Trophoblast cell (in vitro differentiated cells and primary cell): ENCODE measurements around the gene LZTFL1.

Experiments
- DNase-seq, 2 donors: peaks; one replicate each; pipeline ENCODE4 v3.0.0-alpha.2; 2016
- H2AFZ ChIP-seq: 2 replicates; pipeline ENCODE4 v1.6.1; 2013; ENCODE audit warnings: low read length, moderate library complexity, mild to moderate bottlenecking; ENCODE audit not compliant: insufficient read depth, poor library complexity
- H2AK5ac ChIP-seq: 2 replicates; pipeline ENCODE4 v1.6.1; 2013; ENCODE audit warnings: mild to moderate bottlenecking, low read length
- H2BK120ac ChIP-seq: 2 replicates; pipeline ENCODE4 v1.6.1; 2013; ENCODE audit warnings: low read length, mild to moderate bottlenecking, moderate library complexity; ENCODE audit not compliant: insufficient read depth, poor library complexity
- H2BK12ac ChIP-seq: 2 replicates; pipeline ENCODE4 v1.6.1; 2013; ENCODE audit warnings: mild to moderate bottlenecking, low read length, moderate library complexity
- H2BK5ac ChIP-seq: 2 replicates; pipeline ENCODE4 v1.6.1; 2013; ENCODE audit warnings: low read length, low read depth, moderate library complexity, mild to moderate bottlenecking; ENCODE audit not compliant: poor library complexity
- H3K14ac ChIP-seq: 2 replicates; pipeline ENCODE4 v1.6.1; 2013; ENCODE audit warnings: mild to moderate bottlenecking, low read length
- H3K18ac ChIP-seq: 2 replicates; pipeline ENCODE4 v1.6.1; 2013; ENCODE audit warnings: mild to moderate bottlenecking, low read length
- H3K23ac ChIP-seq: 2 replicates; pipeline ENCODE4 v1.6.1; 2013; ENCODE audit warnings: low read length
- H3K27ac ChIP-seq: 2 replicates; pipeline ENCODE4 v1.5.1; 2013; ENCODE audit warnings: low read depth, mild to moderate bottlenecking, inconsistent platforms, low read length, moderate library complexity
- H3K27me3 ChIP-seq: 2 replicates; pipeline ENCODE4 v1.6.1; 2013; ENCODE audit warnings: inconsistent platforms, mild to moderate bottlenecking, low read length, moderate library complexity; ENCODE audit not compliant: insufficient read depth
- H3K36me3 ChIP-seq, 2 experiments: 1 replicate in 1 of 2; 2 replicates in 1 of 2; pipeline ENCODE4 v1.6.1; 2013; ENCODE audit warnings: low read length in 2 of 2, mild to moderate bottlenecking in 2 of 2, moderate library complexity in 1 of 2; ENCODE audit not compliant: insufficient read depth in 2 of 2, control insufficient read depth in 1 of 2
- H3K4ac ChIP-seq: 2 replicates; pipeline ENCODE4 v1.6.1; 2013; ENCODE audit warnings: low read depth, mild to moderate bottlenecking, low read length, moderate library complexity
- H3K4me1 ChIP-seq, 2 experiments: 1 replicate in 1 of 2; 2 replicates in 1 of 2; pipeline ENCODE4 v1.6.1; 2013; ENCODE audit warnings: low read length in 2 of 2, mild to moderate bottlenecking in 2 of 2, moderate library complexity in 1 of 2; ENCODE audit not compliant: insufficient read depth in 2 of 2, control insufficient read depth in 1 of 2
- H3K4me2 ChIP-seq: 2 replicates; pipeline ENCODE4 v1.6.1; 2013; ENCODE audit warnings: inconsistent platforms, mild to moderate bottlenecking, low read length, moderate library complexity
- H3K4me3 ChIP-seq: 2 replicates; pipeline ENCODE4 v1.5.1; 2013; ENCODE audit warnings: mild to moderate bottlenecking, low read depth, low read length, inconsistent platforms
- H3K79me1 ChIP-seq: one replicate; pipeline ENCODE4 v1.6.1; 2013; ENCODE audit warnings: low read length
- H3K79me2 ChIP-seq: 2 replicates; pipeline ENCODE4 v1.6.1; 2013; ENCODE audit warnings: low read length, mild to moderate bottlenecking; ENCODE audit not compliant: control insufficient read depth, insufficient read depth, poor library complexity
- H3K9ac ChIP-seq: 2 replicates; pipeline ENCODE4 v1.6.1; 2013; ENCODE audit warnings: mild to moderate bottlenecking, low read length
- H3K9me3 ChIP-seq: 2 replicates; pipeline ENCODE4 v1.6.1; 2013; ENCODE audit warnings: low read depth, mild to moderate bottlenecking, control low read depth, inconsistent platforms, low read length; ENCODE audit not compliant: insufficient read depth
- H4K12ac ChIP-seq: 2 replicates; pipeline ENCODE4 v1.6.1; 2013; ENCODE audit warnings: low read depth, mild to moderate bottlenecking, low read length, moderate library complexity
- H4K8ac ChIP-seq: 2 replicates; pipeline ENCODE4 v1.6.1; 2013; ENCODE audit warnings: low read depth, mild to moderate bottlenecking, low read length, moderate library complexity
- H4K91ac ChIP-seq: one replicate; pipeline ENCODE4 v1.6.1; 2013; ENCODE audit warnings: low read depth, mild to moderate bottlenecking, low read length, moderate library complexity
- WGBS: extraction: QIAGEN DNeasy Blood & Tissue Kit; methylation state at CpG from one replicate; pipeline ENCODE4 v1.1.7; 2013; ENCODE audit warnings: missing lambda C conversion rate; ENCODE audit not compliant: insufficient read length, insufficient coverage; ENCODE audit errors: extremely low coverage; 5-methylcytosine and 5-hydroxymethylcytosine counted together

The LZTFL1 gene

DNA sequence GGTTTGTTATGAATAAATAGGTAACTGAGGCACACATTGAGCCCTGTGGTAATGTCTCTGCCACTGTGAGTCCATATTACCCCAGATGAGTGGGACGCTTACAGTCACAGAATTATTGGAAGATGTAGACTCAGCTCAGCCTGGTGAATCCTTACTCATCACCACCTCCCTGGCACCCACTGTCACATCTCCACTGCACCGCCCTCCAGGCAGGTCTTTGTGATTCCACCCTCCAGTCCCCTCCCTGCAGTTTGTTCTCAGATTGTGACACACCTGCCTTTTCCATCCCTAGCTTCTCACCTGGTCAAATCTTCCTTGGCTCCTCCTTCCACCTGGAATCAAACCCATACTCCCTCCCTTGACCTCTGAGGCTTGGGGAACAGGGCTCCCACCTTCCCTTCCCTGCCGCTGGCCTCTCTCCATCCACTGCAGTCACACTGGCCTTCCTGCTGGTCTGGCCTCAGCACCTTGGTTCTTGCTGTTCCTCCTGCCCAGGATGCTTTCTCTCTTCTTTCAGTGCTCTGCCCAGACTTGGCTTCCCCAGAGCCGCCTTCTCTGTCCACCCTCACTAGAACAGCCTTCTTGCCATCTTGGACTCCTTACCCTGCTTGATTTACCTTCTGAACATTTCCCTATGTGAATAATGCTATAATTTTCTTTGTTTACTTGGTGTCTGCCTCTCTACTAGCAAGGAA is 55.0 kb downstream of the LZTFL1 start:
- Histone ChIP-seq H3K4me2 (no peak overlapping the region), H3K4ac (no peak overlapping the region), H4K12ac (no peak overlapping the region), H3K18ac (no peak overlapping the region), H3K14ac (no peak overlapping the region), H2BK12ac (no peak overlapping the region), H2BK120ac (no peak overlapping the region), H2AFZ (no peak overlapping the region), H2AK5ac (no peak overlapping the region), H3K27me3 (no peaks in the 10 kb centered on the region), H3K27ac (no peak overlapping the region), H3K79me1 (no peaks in the 10 kb centered on the region), H4K8ac (no peak overlapping the region), H2BK5ac (no peak overlapping the region), H3K23ac (peak overlapping the region; percentile 6), H3K9me3 (peaks cover 1% of the 10 kb centered on the region), H4K91ac (no peak overlapping the region), H3K4me1 (no peaks in the 10 kb centered on the region), H3K9ac (no peak overlapping the region), H3K4me3 (no peak overlapping the region), H3K79me2 (no peaks in the 10 kb centered on the region), H3K36me3 (no peaks in the 10 kb centered on the region)
- no peak for DNase-seq
- no CpG with 5 or more reads among the region's 4 CpGs for WGBS

DNA sequence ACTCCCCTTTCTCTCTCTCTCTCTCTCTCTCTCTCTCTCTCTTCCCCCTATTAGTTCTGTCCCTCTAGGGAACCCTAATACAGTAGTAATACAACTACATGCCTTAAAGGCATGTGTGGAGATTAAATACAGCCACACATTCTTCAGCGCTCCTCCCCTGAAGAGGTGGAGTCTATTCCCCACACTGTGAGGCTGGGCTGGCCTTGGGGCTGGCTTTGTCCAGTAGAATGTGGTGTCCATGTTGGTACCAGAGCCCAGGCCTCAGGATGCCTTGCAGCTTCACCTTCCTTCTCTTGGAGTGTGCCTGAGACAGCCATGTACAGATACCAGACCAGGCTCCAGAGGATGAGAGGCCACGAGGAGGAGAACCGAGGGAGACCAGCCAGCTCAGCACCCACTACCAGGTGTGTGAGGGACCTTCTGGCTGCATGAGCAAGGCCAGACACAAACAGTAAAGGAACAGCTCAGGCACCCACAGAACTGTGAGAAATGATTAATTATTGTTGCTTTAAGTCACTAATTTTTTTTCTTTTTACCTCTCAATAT is 56.2 kb downstream of the LZTFL1 start:
- Histone ChIP-seq H3K4me2 (no peak overlapping the region), H3K79me2 (no peaks in the 10 kb centered on the region), H4K8ac (no peak overlapping the region), H2BK12ac (no peak overlapping the region), H3K23ac (no peak overlapping the region), H2BK5ac (no peak overlapping the region), H2BK120ac (no peak overlapping the region), H3K4ac (no peak overlapping the region), H3K27ac (no peak overlapping the region), H3K4me3 (no peak overlapping the region), H3K27me3 (no peaks in the 10 kb centered on the region), H3K14ac (no peak overlapping the region), H3K4me1 (no peaks in the 10 kb centered on the region), H2AK5ac (no peak overlapping the region), H3K9me3 (peaks cover 1% of the 10 kb centered on the region), H4K12ac (no peak overlapping the region), H3K79me1 (no peaks in the 10 kb centered on the region), H3K18ac (no peak overlapping the region), H3K36me3 (no peaks in the 10 kb centered on the region), H4K91ac (no peak overlapping the region), H2AFZ (no peak overlapping the region), H3K9ac (no peak overlapping the region)
- WGBS = no CpG with 5 or more reads among the region's 3 CpGs
- no peak for DNase-seq

DNA sequence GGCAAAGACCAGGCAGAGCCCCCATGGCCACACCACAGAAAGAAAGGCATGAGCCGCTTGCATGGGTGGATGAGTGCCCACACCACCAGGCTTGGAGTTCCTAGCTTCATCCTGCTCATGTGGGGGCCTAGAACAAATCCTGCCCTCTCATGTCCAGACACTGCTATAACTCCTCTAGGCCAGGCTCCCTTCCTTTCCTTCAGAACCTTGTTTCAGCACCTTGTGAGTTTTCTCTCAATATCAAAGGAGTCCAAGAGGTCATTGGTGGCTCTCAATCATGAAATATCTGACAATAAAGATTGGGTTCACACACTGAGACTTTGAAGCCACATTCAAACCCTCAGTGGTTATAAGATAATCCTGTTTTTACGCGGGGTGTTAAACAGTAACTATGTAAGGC is 58.3 kb downstream of the LZTFL1 start:
- no peak overlapping the region for H3K18ac ChIP-seq
- H4K8ac ChIP-seq = no peak overlapping the region
- no peak overlapping the region for H2AK5ac ChIP-seq
- H3K9ac ChIP-seq = no peak overlapping the region
- H3K27me3 ChIP-seq = no peaks in the 10 kb centered on the region
- H3K4me2 ChIP-seq = no peak overlapping the region
- WGBS = no CpG with 5 or more reads among the region's 3 CpGs
- no peak overlapping the region for H3K4me3 ChIP-seq
- no peak overlapping the region for H3K27ac ChIP-seq
- no peak overlapping the region for H3K23ac ChIP-seq
- peaks cover 4% of the 10 kb centered on the region for H3K9me3 ChIP-seq
- H3K4me1 ChIP-seq = no peaks in the 10 kb centered on the region
- no peaks in the 10 kb centered on the region for H3K36me3 ChIP-seq
- no peak overlapping the region for H2BK120ac ChIP-seq
- H3K79me2 ChIP-seq = no peaks in the 10 kb centered on the region
- no peak for DNase-seq
- no peaks in the 10 kb centered on the region for H3K79me1 ChIP-seq
- no peak overlapping the region for H2BK5ac ChIP-seq
- H3K14ac ChIP-seq = no peak overlapping the region
- H3K4ac ChIP-seq = no peak overlapping the region
- no peak overlapping the region for H2AFZ ChIP-seq
- H4K91ac ChIP-seq = no peak overlapping the region
- H4K12ac ChIP-seq = no peak overlapping the region
- no peak overlapping the region for H2BK12ac ChIP-seq

DNA sequence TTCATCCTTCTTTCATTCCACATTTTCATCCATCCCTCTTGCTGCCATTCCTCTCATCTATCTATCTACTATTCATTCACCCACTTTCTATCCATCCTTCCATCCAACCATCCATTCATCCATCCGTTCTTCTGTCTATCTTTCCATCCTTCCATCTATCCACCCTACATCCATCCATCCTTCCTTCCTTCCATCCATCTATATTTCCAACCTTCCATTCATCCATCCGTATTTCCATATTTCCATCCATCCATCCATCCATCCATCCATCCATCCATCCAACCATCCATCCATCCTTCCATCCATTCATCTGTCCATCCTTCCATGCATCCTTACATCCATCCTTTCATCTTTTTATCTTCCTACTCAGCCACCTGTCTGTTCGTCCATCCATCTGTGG is 59.5 kb downstream of the LZTFL1 start:
- H3K79me2 ChIP-seq = no peaks in the 10 kb centered on the region
- no peak overlapping the region for H4K91ac ChIP-seq
- no peak overlapping the region for H2BK12ac ChIP-seq
- no peak overlapping the region for H3K18ac ChIP-seq
- H4K12ac ChIP-seq = no peak overlapping the region
- H3K23ac ChIP-seq = no peak overlapping the region
- no peaks in the 10 kb centered on the region for H3K4me1 ChIP-seq
- no peak overlapping the region for H3K9ac ChIP-seq
- H3K4ac ChIP-seq = no peak overlapping the region
- H3K9me3 ChIP-seq = peaks cover 4% of the 10 kb centered on the region
- 100% methylated on average over 2 of the region's 3 CpGs for WGBS
- no peaks in the 10 kb centered on the region for H3K79me1 ChIP-seq
- no peak overlapping the region for H2BK120ac ChIP-seq
- H3K27ac ChIP-seq = no peak overlapping the region
- no peak overlapping the region for H3K4me3 ChIP-seq
- H3K27me3 ChIP-seq = no peaks in the 10 kb centered on the region
- H3K14ac ChIP-seq = no peak overlapping the region
- H2BK5ac ChIP-seq = no peak overlapping the region
- DNase-seq = no peak
- no peaks in the 10 kb centered on the region for H3K36me3 ChIP-seq
- no peak overlapping the region for H3K4me2 ChIP-seq
- H2AFZ ChIP-seq = no peak overlapping the region
- no peak overlapping the region for H2AK5ac ChIP-seq
- no peak overlapping the region for H4K8ac ChIP-seq
